ENCODE measurements around the gene ANKRD53.

Gene ANKRD53

DNA sequence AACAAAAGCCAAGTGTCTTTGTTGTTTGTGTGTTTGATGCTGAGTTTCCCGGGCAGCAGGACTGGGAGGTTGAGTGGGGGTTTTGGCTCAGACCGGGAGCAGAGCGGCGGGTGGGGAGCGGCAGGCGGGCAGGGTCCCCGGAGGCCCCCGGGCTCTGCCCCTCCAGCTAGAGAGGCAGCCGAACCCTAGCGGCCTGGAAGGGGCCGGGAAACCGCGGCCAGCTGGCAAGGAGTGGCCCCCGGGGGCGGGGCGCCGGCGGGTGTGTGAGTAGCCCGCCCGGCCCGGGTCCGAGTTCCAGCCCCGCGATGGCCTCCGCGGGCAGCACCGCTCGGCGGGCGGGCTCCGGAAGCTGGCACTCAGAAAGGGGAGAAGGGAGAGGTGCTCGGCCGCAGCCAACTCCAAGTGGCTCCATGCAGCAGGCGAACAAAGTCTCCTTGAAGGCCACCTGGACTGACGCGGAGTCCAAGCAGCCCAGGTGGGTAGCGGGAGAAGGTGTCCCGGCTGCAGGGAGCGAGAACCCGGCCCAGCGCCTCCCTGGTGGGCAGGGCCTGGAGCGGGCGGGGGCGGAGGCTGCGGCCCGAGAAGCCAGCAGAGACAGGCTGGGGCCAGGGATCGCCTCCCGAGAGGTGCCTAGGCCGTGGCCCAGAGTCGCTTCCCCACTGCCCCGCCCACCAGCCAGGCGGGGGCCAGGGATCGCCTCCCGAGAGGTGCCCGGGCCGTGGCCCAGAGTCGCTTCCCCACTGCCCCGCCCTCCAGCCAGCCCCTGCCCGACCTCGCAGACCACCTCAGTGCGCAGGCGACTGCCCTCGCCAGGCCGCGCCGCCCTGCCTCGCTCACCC lies at the start of gene ANKRD53:
TSS of gene ANKRD53 (plus strand) at position 290 of the 839 bp plus-strand sequence. CDS start at position 306, 16 bp downstream.
- DNase-seq = no peak

GRCh38 chr2:70930371-70931329 lies 47.8 kb upstream of the ANKRD53 start:
- no peak for DNase-seq

DNA sequence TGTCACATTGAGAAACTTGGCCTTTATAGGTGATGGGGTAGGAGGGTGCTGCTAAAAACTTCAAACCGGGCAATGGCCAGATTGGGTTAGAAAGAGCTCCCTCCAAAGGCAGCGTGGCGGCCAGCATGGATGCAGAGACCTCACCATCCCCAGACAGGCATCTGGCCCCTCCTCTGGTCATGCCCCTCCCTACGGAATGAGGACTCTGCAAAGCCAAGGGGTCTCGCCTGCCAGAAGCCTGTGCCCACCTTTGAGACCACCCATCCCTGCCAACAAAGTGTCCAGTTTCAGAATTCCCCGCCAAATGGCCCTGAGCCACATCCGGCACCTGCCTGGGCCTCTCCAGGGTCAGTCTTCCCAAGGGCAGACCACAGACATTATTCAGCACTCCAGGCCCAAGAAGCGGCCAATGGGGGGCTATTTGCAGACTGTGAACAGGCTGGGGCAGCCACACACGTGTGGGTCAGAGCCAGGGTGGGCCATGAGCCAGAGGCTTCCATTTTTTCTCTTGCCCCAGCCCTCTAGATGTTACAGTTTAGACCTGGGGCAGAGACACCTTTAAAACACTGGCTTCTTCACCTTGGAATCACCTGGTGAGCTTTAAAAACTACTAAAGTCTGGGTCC lies 46.9 kb upstream of the ANKRD53 start:
- no peak for DNase-seq

GRCh38 chr2:70932631-70933230 lies 45.7 kb upstream of the ANKRD53 start:
- DNase-seq = no peak

DNA sequence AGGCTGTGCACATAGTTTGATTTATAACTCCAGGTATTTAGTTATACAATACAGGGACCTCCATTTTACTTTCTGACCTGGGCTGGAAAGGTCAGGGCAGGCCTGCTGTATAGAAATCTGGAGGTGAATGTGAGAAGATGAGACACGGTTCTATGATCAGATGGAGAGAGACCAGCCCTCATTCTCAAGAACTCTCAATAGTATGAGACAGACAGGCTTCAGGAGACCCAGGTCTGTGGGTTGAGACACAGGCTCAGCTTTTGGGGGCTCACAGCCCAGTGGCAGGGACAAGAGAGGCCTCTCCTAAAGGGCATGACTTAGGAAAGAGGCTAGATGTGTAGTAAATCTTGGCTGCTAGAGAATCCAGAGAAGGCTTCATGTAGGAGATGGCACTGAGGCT lies 43.4 kb upstream of the ANKRD53 start:
- DNase-seq = no peak

GRCh38 chr2:70935468-70936164 lies 42.8 kb upstream of the ANKRD53 start, which contains the start of gene ATP6V1B1:
Gene ATP6V1B1, plus strand, starts transcription at chr2:70935900. Its CDS starts 55 bp downstream, at chr2:70935955.
- DNase-seq = no peak

GRCh38 chr2:70936165-70936978 lies 42.1 kb upstream of the ANKRD53 start:
- DNase-seq = no peak

- no peak for DNase-seq
Observed at GRCh38 chr2:70936979-70937811, 41.2 kb upstream of the ANKRD53 start.

- no peak for DNase-seq
Observed at GRCh38 chr2:70937866-70938585, 40.4 kb upstream of the ANKRD53 start.

- DNase-seq = no peak
Observed at GRCh38 chr2:70938586-70938950, 39.9 kb upstream of the ANKRD53 start.

- no peak for DNase-seq
Observed at GRCh38 chr2:70939001-70939838, 39.2 kb upstream of the ANKRD53 start.

GRCh38 chr2:70939839-70940580 lies 38.4 kb upstream of the ANKRD53 start:
- DNase-seq = no peak

DNA sequence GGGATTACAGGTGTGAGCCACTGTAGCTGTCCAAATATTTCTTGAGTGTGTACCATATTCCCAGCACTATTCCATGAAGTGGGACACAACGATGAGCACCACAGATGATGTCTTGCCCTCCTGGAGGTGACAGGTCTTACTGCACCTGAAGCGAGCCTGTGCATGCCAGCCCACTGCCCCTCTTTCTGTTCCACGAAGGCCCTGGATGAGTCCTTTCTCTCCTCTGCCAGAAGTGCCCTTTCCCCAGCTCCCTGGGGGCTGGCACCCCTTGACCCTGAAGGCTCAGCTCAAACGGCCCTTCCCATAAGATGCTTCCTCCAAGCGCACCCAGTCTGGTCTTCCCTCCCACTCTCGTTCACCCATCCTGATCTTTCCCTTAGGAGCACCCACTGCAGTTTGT lies 37.2 kb upstream of the ANKRD53 start:
- no peak for DNase-seq

- no peak for DNase-seq
Observed at GRCh38 chr2:70941701-70942100, 36.7 kb upstream of the ANKRD53 start.

GRCh38 chr2:70942396-70943204 lies 35.8 kb upstream of the ANKRD53 start:
- DNase-seq = no peak

- DNase-seq = no peak
Observed at GRCh38 chr2:70943205-70943871, 35.1 kb upstream of the ANKRD53 start.
